ENCODE results near the gene MGAT3. TPM values are rescaled to one million over a fixed set of nuclear protein-coding genes. Genes with fewer than 3 reads are reported as not detected.

MGAT3 gene
- total RNA-seq, 1 donor from 2014 or later: 32.7 TPM

GRCh38 chr22:39429186-39429585 is 27.6 kb upstream of the MGAT3 start:
- no peak for DNase-seq (ENCODE audit: low spot score, unreplicated experiment)
- H3K27ac Mint-ChIP-seq: no peak overlapping the region
- H3K9me3 Mint-ChIP-seq (ENCODE audit: low read depth): no peaks in the 10 kb centered on the region
- H3K4me1 Mint-ChIP-seq (ENCODE audit: low read depth): no peaks in the 10 kb centered on the region
- TF ChIP-seq CTCF (IDR thresholded peaks at IDR 0.05; ENCODE audit: unreplicated experiment): no peak
- peaks cover 4% of the 10 kb centered on the region for H3K36me3 Mint-ChIP-seq (ENCODE audit: insufficient read depth)
- no peak overlapping the region for H3K4me3 Mint-ChIP-seq (ENCODE audit: low read depth)
- no peaks in the 10 kb centered on the region for H3K27me3 Mint-ChIP-seq

GRCh38 chr22:39429916-39430575 is 26.8 kb upstream of the MGAT3 start:
- no peak overlapping the region for H3K27ac Mint-ChIP-seq
- H3K4me3 Mint-ChIP-seq (ENCODE audit: low read depth): no peak overlapping the region

GRCh38 chr22:39430576-39431150 is 26.1 kb upstream of the MGAT3 start:
- Mint-ChIP-seq H3K4me1 (ENCODE audit: low read depth) (no peaks in the 10 kb centered on the region), H3K36me3 (ENCODE audit: insufficient read depth) (peaks cover 3% of the 10 kb centered on the region), H3K9me3 (ENCODE audit: low read depth) (no peaks in the 10 kb centered on the region), H3K27ac (peak overlapping the region; percentile 49), H3K27me3 (no peaks in the 10 kb centered on the region), H3K4me3 (ENCODE audit: low read depth) (no peak overlapping the region)
- TF ChIP-seq CTCF (IDR thresholded peaks at IDR 0.05; ENCODE audit: unreplicated experiment): no peak
- no peak for DNase-seq (ENCODE audit: low spot score, unreplicated experiment)

More at GRCh38 chr22:39429916-39430575, 26.8 kb upstream of the MGAT3 start:
- DNase-seq (ENCODE audit: low spot score, unreplicated experiment): no peak
- H3K36me3 Mint-ChIP-seq (ENCODE audit: insufficient read depth): peaks cover 3% of the 10 kb centered on the region
- H3K27me3 Mint-ChIP-seq: no peaks in the 10 kb centered on the region
- no peak for TF ChIP-seq CTCF (IDR thresholded peaks at IDR 0.05; ENCODE audit: unreplicated experiment)
- H3K9me3 Mint-ChIP-seq (ENCODE audit: low read depth): no peaks in the 10 kb centered on the region
- H3K4me1 Mint-ChIP-seq (ENCODE audit: low read depth): no peaks in the 10 kb centered on the region

GRCh38 chr22:39431216-39431801 is 25.5 kb upstream of the MGAT3 start:
- H3K27ac Mint-ChIP-seq: no peak overlapping the region
- no peak for DNase-seq (ENCODE audit: low spot score, unreplicated experiment)
- H3K9me3 Mint-ChIP-seq (ENCODE audit: low read depth): no peaks in the 10 kb centered on the region
- H3K27me3 Mint-ChIP-seq: no peaks in the 10 kb centered on the region
- TF ChIP-seq CTCF (IDR thresholded peaks at IDR 0.05; ENCODE audit: unreplicated experiment): no peak
- H3K36me3 Mint-ChIP-seq (ENCODE audit: insufficient read depth): peaks cover 2% of the 10 kb centered on the region
- no peak overlapping the region for H3K4me3 Mint-ChIP-seq (ENCODE audit: low read depth)
- H3K4me1 Mint-ChIP-seq (ENCODE audit: low read depth): no peaks in the 10 kb centered on the region

- TF ChIP-seq CTCF (IDR thresholded peaks at IDR 0.05; ENCODE audit: unreplicated experiment): no peak
- peaks cover 2% of the 10 kb centered on the region for H3K36me3 Mint-ChIP-seq (ENCODE audit: insufficient read depth)
- no peaks in the 10 kb centered on the region for H3K4me1 Mint-ChIP-seq (ENCODE audit: low read depth)
- no peak for DNase-seq (ENCODE audit: low spot score, unreplicated experiment)
- no peaks in the 10 kb centered on the region for H3K27me3 Mint-ChIP-seq
- no peaks in the 10 kb centered on the region for H3K9me3 Mint-ChIP-seq (ENCODE audit: low read depth)
- H3K27ac Mint-ChIP-seq: no peak overlapping the region
- no peak overlapping the region for H3K4me3 Mint-ChIP-seq (ENCODE audit: low read depth)
Measured at GRCh38 chr22:39431821-39432251, 25.0 kb upstream of the MGAT3 start.

All from progenitor cell of endocrine pancreas (in vitro differentiated cells).